SW480 (cell line): ENCODE measurements around the gene DBT.

ENCODE experiments used
- DNase-seq: peaks from one replicate; pipeline ENCODE4 v3.0.0-alpha.2; 2016; ENCODE audit warnings: low spot score

Gene DBT

GRCh38 chr1:100188617-100189016, 61.0 kb downstream of the DBT start:
- DNase-seq: no peak

- no peak for DNase-seq
These were observed 61.7 kb downstream of the DBT start for GRCh38 chr1:100187912-100188311.

DNA sequence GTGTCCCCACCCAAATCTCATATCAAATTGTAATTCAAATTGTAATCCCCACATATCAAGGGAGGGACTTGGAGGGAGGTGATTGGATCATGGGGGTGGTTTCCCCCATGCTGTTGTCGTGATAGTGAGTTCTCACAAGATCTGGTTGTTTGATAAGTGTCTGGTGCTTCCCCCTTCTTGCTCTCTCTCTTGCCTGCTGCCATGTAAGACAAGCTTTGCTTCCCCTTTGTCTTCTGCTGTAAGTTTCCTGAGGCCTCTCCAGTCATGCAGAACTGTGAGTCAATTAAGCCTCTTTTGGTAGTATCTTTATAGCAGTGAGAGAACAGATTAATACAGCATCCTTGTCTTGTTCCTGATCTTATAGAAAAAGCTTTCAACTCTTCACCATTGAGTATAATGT, 65.1 kb downstream of the DBT start:
- DNase-seq: no peak

DNA sequence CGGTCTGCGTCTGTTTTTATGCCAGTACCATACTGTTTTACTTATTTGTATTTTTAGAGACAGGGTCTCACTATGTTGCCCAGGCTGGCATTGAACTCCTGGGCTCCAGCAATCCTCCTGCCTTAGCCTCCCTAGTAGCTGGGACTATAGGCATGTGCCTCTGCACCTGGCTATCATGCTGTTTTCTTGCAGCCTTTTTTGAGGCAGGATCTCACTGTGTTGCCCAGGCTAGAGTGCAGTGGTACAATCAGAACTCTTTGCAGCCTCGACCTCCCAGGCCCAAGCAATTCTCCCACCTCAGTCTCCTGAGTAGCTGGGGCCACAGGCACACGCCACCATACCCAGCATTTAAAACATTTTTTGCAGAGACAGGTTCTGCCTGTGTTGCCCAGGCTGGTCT, 66.3 kb downstream of the DBT start:
- DNase-seq: no peak

- no peak for DNase-seq
These were observed 71.5 kb downstream of the DBT start, which contains the start of gene LRRC39 for GRCh38 chr1:100178091-100178490. Gene LRRC39 (minus strand): TSS chr1:100178256. CDS start chr1:100168516, 9,740 bp downstream.

DNA sequence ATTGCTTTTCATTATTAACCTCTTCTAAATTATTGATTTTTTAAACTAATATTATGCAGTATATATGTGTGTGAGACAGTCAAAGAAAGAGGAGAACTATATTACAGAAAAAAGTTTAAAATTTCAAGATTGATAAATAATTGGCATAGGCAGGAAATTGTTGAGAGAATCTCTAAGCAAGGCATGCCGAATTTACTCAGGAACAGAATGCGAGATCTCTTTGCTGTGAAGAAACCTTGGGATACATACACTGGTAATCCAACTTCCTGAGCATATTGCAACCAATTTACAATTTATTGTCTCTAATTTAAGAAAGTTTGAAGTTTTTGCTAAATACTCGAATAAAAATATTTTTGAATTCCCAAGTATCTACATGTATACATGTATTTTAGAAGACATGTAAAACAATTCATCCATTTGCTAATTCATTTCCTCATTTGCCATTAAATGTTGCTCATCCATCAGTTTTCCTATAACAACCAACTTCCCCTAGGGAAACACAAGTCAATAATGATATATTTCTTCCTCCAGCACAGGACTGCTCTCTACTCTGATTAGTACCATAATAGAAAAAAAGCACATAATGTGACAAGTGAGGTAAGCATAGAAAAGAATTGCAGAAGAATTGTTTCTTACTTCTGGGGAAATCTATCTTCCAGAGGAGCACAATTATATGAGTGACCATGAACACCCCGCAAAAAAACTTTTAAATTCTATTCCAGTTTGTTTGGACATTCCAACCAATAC, 72.2 kb downstream of the DBT start:
- no peak for DNase-seq

- no peak for DNase-seq
These were observed 81.6 kb downstream of the DBT start for GRCh38 chr1:100168051-100168450.

GRCh38 chr1:100164702-100165101, 84.9 kb downstream of the DBT start:
- DNase-seq: no peak

- no peak for DNase-seq
These were observed 85.4 kb downstream of the DBT start for GRCh38 chr1:100164216-100164615.

GRCh38 chr1:100162881-100163280, 86.8 kb downstream of the DBT start:
- DNase-seq: no peak

DNA sequence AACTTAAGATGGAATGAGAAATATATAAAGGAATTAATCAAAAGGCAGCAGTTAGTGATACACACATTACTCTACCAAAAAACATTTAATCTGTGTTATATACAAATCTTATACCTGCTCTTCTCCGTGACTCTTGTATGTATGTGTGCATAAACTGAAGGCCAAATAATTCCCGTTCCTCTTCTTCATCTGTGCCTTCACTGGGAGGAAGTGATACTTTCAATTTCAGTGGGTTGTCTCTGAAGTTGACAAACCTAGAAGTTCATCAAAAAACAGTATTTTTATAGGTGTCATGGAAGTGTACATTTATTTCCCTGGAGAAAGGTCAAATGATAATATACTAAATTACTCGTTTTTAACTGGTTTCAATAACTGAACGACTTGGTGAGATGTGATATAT, 97.4 kb downstream of the DBT start:
- no peak for DNase-seq

- no peak for DNase-seq
These were observed 98.0 kb downstream of the DBT start for GRCh38 chr1:100151679-100152078.

GRCh38 chr1:100147875-100148274, 101.8 kb downstream of the DBT start:
- no peak for DNase-seq

DNA sequence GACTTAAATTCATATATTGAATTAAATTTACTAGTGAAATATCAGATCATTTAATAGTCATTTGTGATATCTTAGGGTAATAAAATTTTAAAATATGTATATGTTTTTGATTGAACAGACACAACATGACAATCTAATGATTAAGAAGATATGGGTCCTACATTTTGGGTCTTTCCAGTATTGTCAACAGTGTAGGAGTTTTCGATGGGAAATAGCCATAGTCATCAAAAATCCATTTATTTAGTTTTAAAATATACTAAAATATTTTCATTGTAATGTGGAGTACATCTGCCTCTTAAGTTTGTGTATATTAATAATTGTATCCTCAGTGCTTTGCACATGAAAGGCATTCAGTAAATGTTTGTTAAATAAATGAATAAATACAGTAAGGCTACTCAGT, 102.7 kb downstream of the DBT start:
- DNase-seq: no peak

- DNase-seq: no peak
These were observed 104.5 kb downstream of the DBT start for GRCh38 chr1:100145116-100145515.

- no peak for DNase-seq
These were observed 107.3 kb downstream of the DBT start for GRCh38 chr1:100142343-100142742.

- DNase-seq: no peak
These were observed 108.4 kb downstream of the DBT start for GRCh38 chr1:100141192-100141591.

DNA sequence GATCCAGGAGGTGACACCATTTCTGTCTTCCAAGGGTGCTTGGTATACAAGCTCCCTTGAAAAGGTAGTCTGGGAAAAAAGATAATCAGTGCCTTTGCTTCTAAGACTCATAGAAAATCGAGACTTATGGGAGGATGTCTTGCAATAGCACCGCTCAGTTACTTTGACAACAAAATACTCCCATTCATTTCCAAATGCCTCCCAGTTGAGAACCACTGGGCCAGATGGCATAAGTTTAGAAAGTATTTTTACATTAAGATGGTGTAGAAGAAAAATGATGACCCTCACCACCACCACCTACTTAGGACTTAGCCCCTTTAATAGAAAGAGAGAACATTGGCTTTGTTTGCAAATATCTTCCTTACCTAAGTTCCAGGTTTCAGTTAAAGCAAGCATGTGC, 112.0 kb downstream of the DBT start:
- DNase-seq: no peak
